ENCODE results near the gene PUS10.
"Not testable (repeated sequence)": the region's sequence is repeated elsewhere in the genome, so short reads cannot be mapped to it uniquely, and the experiment has no call there.

The PUS10 gene

GRCh38 chr2:60987656-60988055 is 30.4 kb downstream of the PUS10 start:
- no CpG with 5 or more reads among the region's 8 CpGs for WGBS, 2 donors (ENCODE audit: extremely low coverage in 2 of 2, insufficient read length in 2 of 2, insufficient replicate concordance in 1 of 2)

GRCh38 chr2:60987041-60987440 is 31.0 kb downstream of the PUS10 start:
- H2BK5ac ChIP-seq (ENCODE audit: low read length): no peak overlapping the region
- H3K27ac ChIP-seq (replicated peaks; ENCODE audit: low read length): no peak overlapping the region
- H3K79me1 ChIP-seq (ENCODE audit: low read depth, low read length): no peaks in the 10 kb centered on the region
- H3K23ac ChIP-seq (ENCODE audit: low read depth, low read length, poor library complexity): no peak overlapping the region
- whole genome bisulfite sequencing, 2 donors (ENCODE audit: extremely low coverage in 2 of 2, insufficient read length in 2 of 2, insufficient replicate concordance in 1 of 2): no CpG with 5 or more reads among the region's 2 CpGs
- no peak overlapping the region for H3K14ac ChIP-seq (ENCODE audit: low read length)
- peaks cover 0 to 12% of the 10 kb centered on the region in 2 donors for H3K9me3 ChIP-seq (replicated peaks in 1 of 2; ENCODE audit: control insufficient read depth in 2 of 2, insufficient read depth in 1 of 2, low read depth in 1 of 2, low read length in 2 of 2)
- no peak overlapping the region for H3K9ac ChIP-seq (ENCODE audit: low read depth, low read length, poor library complexity)
- H3K4ac ChIP-seq (ENCODE audit: low read length): no peak overlapping the region
- H2BK12ac ChIP-seq (ENCODE audit: low read length): no peak overlapping the region
- no peaks in the 10 kb centered on the region for H3K27me3 ChIP-seq (ENCODE audit: control insufficient read depth in 3 of 3, insufficient read depth in 3 of 3, low read depth in 1 of 3, low read length in 3 of 3)
- H3K36me3 ChIP-seq (replicated peaks in 1 of 2; ENCODE audit: control insufficient read depth in 2 of 2, insufficient read depth in 2 of 2, low read length in 2 of 2): no peaks in the 10 kb centered on the region
- H2AK5ac ChIP-seq (ENCODE audit: low read depth, low read length): no peak overlapping the region
- H2BK120ac ChIP-seq (ENCODE audit: low read depth, low read length): no peak overlapping the region
- H2AFZ ChIP-seq (ENCODE audit: low read length): no peak overlapping the region
- no peak overlapping the region for H2BK15ac ChIP-seq (ENCODE audit: low read length)
- H3K18ac ChIP-seq (ENCODE audit: low read length): no peak overlapping the region
- H3K4me3 ChIP-seq (ENCODE audit: low read length in 2 of 2): no peak overlapping the region
- no peaks in the 10 kb centered on the region for H3K4me1 ChIP-seq (ENCODE audit: control insufficient read depth in 2 of 2, insufficient read depth in 1 of 2, low read depth in 1 of 2, low read length in 2 of 2)
- H4K91ac ChIP-seq (ENCODE audit: low read depth, low read length, poor library complexity): no peak overlapping the region
- no peak overlapping the region for H3K4me2 ChIP-seq (ENCODE audit: insufficient read depth, low read length, poor library complexity, severe bottlenecking)
- no peak for DNase-seq (ENCODE audit: low spot score)
- H4K8ac ChIP-seq (ENCODE audit: low read depth, low read length): no peak overlapping the region

More at GRCh38 chr2:60987656-60988055, 30.4 kb downstream of the PUS10 start:
- not testable (repeated sequence) for H2AFZ ChIP-seq (ENCODE audit: low read length); H3K4ac ChIP-seq (ENCODE audit: low read length); DNase-seq (ENCODE audit: low spot score); H3K4me3 ChIP-seq (ENCODE audit: low read length in 2 of 2); H3K36me3 ChIP-seq (replicated peaks in 1 of 2; ENCODE audit: control insufficient read depth in 2 of 2, insufficient read depth in 2 of 2, low read length in 2 of 2); H2BK5ac ChIP-seq (ENCODE audit: low read length); H3K14ac ChIP-seq (ENCODE audit: low read length); H2BK12ac ChIP-seq (ENCODE audit: low read length); H3K18ac ChIP-seq (ENCODE audit: low read length); H2BK120ac ChIP-seq (ENCODE audit: low read depth, low read length); H3K9ac ChIP-seq (ENCODE audit: low read depth, low read length, poor library complexity); H3K4me1 ChIP-seq (ENCODE audit: control insufficient read depth in 2 of 2, insufficient read depth in 1 of 2, low read depth in 1 of 2, low read length in 2 of 2); H3K27me3 ChIP-seq (ENCODE audit: control insufficient read depth in 3 of 3, insufficient read depth in 3 of 3, low read depth in 1 of 3, low read length in 3 of 3); H2BK15ac ChIP-seq (ENCODE audit: low read length); H3K79me1 ChIP-seq (ENCODE audit: low read depth, low read length); H2AK5ac ChIP-seq (ENCODE audit: low read depth, low read length); H4K8ac ChIP-seq (ENCODE audit: low read depth, low read length); H4K91ac ChIP-seq (ENCODE audit: low read depth, low read length, poor library complexity); H3K27ac ChIP-seq (replicated peaks; ENCODE audit: low read length); H3K23ac ChIP-seq (ENCODE audit: low read depth, low read length, poor library complexity); H3K4me2 ChIP-seq (ENCODE audit: insufficient read depth, low read length, poor library complexity, severe bottlenecking)
- peaks cover 0 to 16% of the 10 kb centered on the region in 2 donors for H3K9me3 ChIP-seq (replicated peaks in 1 of 2; ENCODE audit: control insufficient read depth in 2 of 2, insufficient read depth in 1 of 2, low read depth in 1 of 2, low read length in 2 of 2)

DNA sequence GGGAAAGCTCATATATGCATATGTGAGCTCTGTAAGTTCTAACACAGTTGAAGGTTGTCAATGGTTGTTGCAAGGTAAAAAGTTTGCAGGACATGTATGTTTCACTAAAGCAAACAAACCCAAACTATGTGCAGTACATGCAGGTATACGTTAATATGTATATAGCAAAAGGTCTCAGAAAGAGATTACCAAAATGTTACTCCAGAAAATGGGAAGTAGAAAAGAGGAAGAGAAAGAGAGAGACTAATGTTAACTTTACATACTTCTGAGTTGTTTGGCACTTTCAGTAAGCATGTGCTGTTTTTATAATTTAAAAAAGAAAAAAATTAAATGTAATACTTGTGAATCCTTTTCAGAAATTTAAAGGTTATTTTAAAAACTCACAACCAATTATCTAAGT is 33.3 kb downstream of the PUS10 start:
- Histone ChIP-seq H2AK5ac (ENCODE audit: low read depth, low read length) (no peak overlapping the region), H3K79me1 (ENCODE audit: low read depth, low read length) (no peaks in the 10 kb centered on the region), H3K36me3 (replicated peaks in 1 of 2; ENCODE audit: control insufficient read depth in 2 of 2, insufficient read depth in 2 of 2, low read length in 2 of 2) (no peaks in the 10 kb centered on the region), H3K14ac (ENCODE audit: low read length) (no peak overlapping the region), H3K4me2 (ENCODE audit: insufficient read depth, low read length, poor library complexity, severe bottlenecking) (no peak overlapping the region), H3K27me3 (ENCODE audit: control insufficient read depth in 3 of 3, insufficient read depth in 3 of 3, low read depth in 1 of 3, low read length in 3 of 3) (no peaks in the 10 kb centered on the region), H3K4ac (ENCODE audit: low read length) (no peak overlapping the region), H3K4me3 (ENCODE audit: low read length in 2 of 2) (no peak overlapping the region), H3K4me1 (ENCODE audit: control insufficient read depth in 2 of 2, insufficient read depth in 1 of 2, low read depth in 1 of 2, low read length in 2 of 2) (no peaks in the 10 kb centered on the region), H2AFZ (ENCODE audit: low read length) (no peak overlapping the region), H3K9me3 (replicated peaks in 1 of 2; ENCODE audit: control insufficient read depth in 2 of 2, insufficient read depth in 1 of 2, low read depth in 1 of 2, low read length in 2 of 2) (no peaks in the 10 kb centered on the region), H3K23ac (ENCODE audit: low read depth, low read length, poor library complexity) (no peak overlapping the region), H3K18ac (ENCODE audit: low read length) (no peak overlapping the region), H4K8ac (ENCODE audit: low read depth, low read length) (no peak overlapping the region), H2BK120ac (ENCODE audit: low read depth, low read length) (no peak overlapping the region), H2BK5ac (ENCODE audit: low read length) (no peak overlapping the region), H4K91ac (ENCODE audit: low read depth, low read length, poor library complexity) (no peak overlapping the region), H2BK15ac (ENCODE audit: low read length) (no peak overlapping the region), H3K27ac (replicated peaks; ENCODE audit: low read length) (no peak overlapping the region), H3K9ac (ENCODE audit: low read depth, low read length, poor library complexity) (no peak overlapping the region), H2BK12ac (ENCODE audit: low read length) (no peak overlapping the region)
- no CpG with 5 or more reads among the region's 1 CpG for WGBS, 2 donors (ENCODE audit: extremely low coverage in 2 of 2, insufficient read length in 2 of 2, insufficient replicate concordance in 1 of 2)
- DNase-seq (ENCODE audit: low spot score): no peak

DNA sequence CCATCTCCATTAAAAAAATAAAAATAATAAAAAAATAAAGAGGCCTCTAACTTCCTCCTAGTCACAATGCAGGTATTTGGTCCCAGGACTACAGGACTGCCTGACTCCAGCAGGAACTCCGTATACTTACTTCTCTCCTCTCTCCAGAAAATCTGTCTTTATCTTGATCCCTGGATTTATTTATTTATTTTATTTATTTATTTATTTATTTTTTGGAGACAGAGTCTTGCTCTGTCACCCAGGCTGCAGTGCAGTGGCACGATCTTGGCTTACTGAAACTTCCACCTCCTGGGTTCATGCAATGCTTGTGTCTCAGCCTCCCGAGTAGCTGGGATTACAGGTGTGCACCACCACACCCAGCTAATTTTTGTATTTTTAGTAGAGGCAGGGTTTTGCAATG is 36.0 kb downstream of the PUS10 start:
- not testable (repeated sequence) for H3K4ac ChIP-seq (ENCODE audit: low read length)

More for the DNA sequence above, 36.0 kb downstream of the PUS10 start:
- not testable (repeated sequence) for H3K36me3 ChIP-seq (replicated peaks in 1 of 2; ENCODE audit: control insufficient read depth in 2 of 2, insufficient read depth in 2 of 2, low read length in 2 of 2); H2AFZ ChIP-seq (ENCODE audit: low read length); H3K18ac ChIP-seq (ENCODE audit: low read length); H3K4me1 ChIP-seq (ENCODE audit: control insufficient read depth in 2 of 2, insufficient read depth in 1 of 2, low read depth in 1 of 2, low read length in 2 of 2); H3K27ac ChIP-seq (replicated peaks; ENCODE audit: low read length); H3K9ac ChIP-seq (ENCODE audit: low read depth, low read length, poor library complexity); H2BK120ac ChIP-seq (ENCODE audit: low read depth, low read length); DNase-seq (ENCODE audit: low spot score); H2BK15ac ChIP-seq (ENCODE audit: low read length); H3K79me1 ChIP-seq (ENCODE audit: low read depth, low read length); H3K14ac ChIP-seq (ENCODE audit: low read length); H4K91ac ChIP-seq (ENCODE audit: low read depth, low read length, poor library complexity); H2AK5ac ChIP-seq (ENCODE audit: low read depth, low read length); H3K27me3 ChIP-seq (ENCODE audit: control insufficient read depth in 3 of 3, insufficient read depth in 3 of 3, low read depth in 1 of 3, low read length in 3 of 3); H3K23ac ChIP-seq (ENCODE audit: low read depth, low read length, poor library complexity); H3K4me2 ChIP-seq (ENCODE audit: insufficient read depth, low read length, poor library complexity, severe bottlenecking); H2BK5ac ChIP-seq (ENCODE audit: low read length); H3K9me3 ChIP-seq (replicated peaks in 1 of 2; ENCODE audit: control insufficient read depth in 2 of 2, insufficient read depth in 1 of 2, low read depth in 1 of 2, low read length in 2 of 2); H2BK12ac ChIP-seq (ENCODE audit: low read length); H3K4me3 ChIP-seq (ENCODE audit: low read length in 2 of 2); H4K8ac ChIP-seq (ENCODE audit: low read depth, low read length)
- no CpG with 5 or more reads among the region's 3 CpGs for WGBS, 2 donors (ENCODE audit: extremely low coverage in 2 of 2, insufficient read length in 2 of 2, insufficient replicate concordance in 1 of 2)

Data from neuronal stem cell (in vitro differentiated cells).